Astrocyte (in vitro differentiated cells and primary cell): ENCODE measurements around the gene CMBL.
A peak's percentile ranks its signal among the peaks of the same experiment; 100 is the strongest.

Experiments
- CTCF ChIP-seq: IDR thresholded peaks from 2 replicates; pipeline ENCODE4 v1.5.1; 2011; ENCODE audit warnings: low read depth, mild to moderate bottlenecking, inconsistent platforms, low read length, moderate library complexity; ENCODE audit not compliant: insufficient read depth
- EZH2 ChIP-seq: IDR thresholded peaks from 2 replicates; pipeline ENCODE4 v1.6.1; 2012; ENCODE audit warnings: mild to moderate bottlenecking, low read length, inconsistent platforms; ENCODE audit not compliant: insufficient read depth

GRCh38 chr5:10229306-10230048 lies 78.2 kb downstream of the CMBL start:
- TF ChIP-seq CTCF (peak; percentile 40), EZH2 (no peak)
